ENCODE data around the gene MCUR1.
"Not testable (repeated sequence)": the region's sequence is repeated elsewhere in the genome, so short reads cannot be mapped to it uniquely, and the experiment has no call there.

Gene MCUR1, protein sequence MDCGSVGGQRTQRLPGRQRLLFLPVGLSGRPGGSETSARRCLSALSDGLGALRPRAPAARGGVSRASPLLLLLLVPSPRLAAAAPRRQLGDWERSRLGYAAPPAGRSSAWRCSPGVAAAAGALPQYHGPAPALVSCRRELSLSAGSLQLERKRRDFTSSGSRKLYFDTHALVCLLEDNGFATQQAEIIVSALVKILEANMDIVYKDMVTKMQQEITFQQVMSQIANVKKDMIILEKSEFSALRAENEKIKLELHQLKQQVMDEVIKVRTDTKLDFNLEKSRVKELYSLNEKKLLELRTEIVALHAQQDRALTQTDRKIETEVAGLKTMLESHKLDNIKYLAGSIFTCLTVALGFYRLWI

GRCh38 chr6:13814176-13814937, at the start of gene MCUR1:
Gene MCUR1 (minus strand): TSS chr6:13814557. CDS start chr6:13814429, 128 bp downstream.
- DNase-seq = peak; percentile 96

DNA sequence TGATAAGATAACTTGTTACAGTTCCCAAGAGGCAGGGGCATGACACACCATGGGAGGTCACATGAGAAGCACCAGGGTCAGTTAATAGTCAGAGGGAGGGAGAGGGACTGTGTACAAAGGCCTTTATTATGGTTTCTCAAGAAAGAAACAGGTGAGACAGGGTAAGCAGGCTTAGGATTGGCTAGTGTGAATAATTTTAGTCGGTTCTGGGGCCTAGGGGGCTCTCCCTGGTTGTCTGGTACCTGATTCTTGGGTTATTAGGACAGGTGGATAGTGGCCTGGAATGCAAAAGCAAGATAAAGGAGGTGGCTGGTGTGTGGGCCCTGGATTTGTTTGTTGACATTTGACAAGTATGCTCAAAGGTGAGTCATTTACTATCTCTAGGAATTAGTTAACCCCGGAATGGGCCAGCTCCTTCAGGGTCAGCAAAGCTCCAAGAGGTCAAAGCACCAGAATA, 49.4 kb upstream of the MCUR1 start:
- DNase-seq = no peak

DNA sequence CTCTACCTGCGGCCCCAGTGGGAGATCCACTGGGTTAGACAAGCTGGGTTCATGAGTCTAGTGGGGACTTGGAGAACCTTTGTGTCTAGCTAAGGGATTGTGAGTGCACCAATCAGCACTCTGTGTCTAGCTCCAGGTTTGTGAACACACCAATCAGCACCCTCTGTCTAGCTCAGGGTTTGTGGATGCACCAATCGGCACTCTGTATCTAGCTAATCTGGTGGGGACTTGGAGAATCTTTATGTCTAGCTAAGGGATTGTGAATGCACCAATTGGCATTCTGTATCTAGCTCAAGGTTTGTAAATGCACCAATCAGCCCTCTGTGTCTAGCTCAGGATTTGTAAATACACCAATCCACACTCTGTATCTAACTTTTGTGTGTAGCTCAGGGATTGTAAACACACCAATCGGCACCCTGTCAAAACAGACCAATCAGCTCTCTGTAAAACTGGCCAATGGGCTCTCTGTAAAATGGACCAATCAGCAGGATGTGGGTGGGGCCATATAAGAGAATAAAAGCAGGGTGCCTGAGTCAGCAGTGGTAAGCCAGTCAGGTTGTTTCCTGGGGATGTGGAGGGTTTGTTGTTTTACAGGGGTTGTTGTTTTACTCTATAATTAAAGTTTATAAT, 46.3 kb upstream of the MCUR1 start:
- DNase-seq = not testable (repeated sequence)

DNA sequence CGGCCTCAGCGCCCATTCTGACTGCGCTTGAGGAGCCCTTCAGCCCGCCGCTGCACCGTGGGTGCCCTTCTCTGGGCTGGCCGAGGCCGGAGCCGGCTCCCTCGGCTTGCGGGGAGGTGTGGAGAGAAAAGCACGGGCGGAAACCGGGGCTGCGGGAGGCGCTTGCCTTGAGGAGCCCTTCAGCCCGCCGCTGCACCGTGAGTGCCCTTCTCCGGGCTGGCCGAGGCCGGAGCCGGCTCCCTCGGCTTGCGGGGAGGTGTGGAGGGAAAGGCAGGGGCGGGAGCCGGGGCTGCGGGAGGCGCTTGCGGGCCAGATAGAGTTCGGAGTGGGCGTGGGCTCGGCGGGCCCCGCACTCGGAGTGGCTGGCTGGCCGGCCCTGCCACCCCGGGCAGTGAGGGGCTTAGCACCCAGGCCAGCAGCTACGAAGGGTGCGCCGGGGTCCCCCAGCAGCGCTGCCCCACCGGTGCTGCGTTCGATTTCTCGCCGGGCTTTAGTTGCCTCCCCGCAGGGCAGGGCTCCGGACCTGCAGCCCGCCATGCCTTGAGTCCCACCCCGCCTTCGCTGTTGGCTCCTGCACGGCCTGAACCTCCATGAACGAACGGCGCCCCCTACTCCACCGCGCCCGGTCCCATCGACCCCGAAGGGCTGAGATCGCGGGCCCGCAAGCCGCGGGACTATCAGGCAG, 45.7 kb upstream of the MCUR1 start:
- peak; percentile 36 for DNase-seq

GRCh38 chr6:13854716-13855250, 40.4 kb upstream of the MCUR1 start:
- no peak for DNase-seq

DNA sequence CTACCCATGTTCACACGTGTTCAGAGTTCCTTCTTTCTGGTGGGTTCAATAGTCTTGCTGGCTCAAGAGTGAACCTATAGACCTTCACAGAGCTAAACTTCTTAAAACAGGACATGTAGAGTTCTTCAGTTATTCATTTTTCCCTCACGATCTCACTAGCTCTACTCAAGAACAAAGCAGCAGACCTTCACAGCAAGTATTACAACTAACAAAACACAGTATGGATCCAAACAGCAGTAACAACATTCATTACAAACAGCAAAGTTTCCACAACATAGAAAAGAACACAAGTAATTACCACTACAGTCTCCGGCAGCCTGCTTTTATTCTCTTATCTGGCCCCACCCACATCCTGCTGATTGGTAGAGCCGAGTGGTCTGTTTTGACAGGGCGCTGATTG, 39.5 kb upstream of the MCUR1 start:
- no peak for DNase-seq

DNA sequence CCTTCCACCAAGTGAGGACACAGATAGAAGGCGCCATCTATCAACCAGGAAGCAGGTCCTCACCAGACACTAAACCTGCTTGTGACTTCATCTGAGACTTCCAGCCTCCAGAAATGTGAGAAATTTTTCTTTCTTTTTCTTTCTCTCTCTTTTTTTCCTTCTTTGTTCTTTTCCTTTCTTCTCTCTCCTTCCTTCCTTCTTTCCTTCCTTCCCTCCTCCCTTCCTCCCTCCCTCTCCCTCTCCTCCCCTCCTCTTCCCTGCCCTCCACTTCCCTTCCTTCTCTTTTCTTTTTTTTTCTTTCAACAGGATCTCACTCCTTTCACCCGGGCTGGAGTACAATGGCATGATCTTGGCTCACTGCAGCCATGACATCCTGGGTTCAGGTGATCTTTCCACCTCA, 37.4 kb upstream of the MCUR1 start:
- DNase-seq = no peak

DNA sequence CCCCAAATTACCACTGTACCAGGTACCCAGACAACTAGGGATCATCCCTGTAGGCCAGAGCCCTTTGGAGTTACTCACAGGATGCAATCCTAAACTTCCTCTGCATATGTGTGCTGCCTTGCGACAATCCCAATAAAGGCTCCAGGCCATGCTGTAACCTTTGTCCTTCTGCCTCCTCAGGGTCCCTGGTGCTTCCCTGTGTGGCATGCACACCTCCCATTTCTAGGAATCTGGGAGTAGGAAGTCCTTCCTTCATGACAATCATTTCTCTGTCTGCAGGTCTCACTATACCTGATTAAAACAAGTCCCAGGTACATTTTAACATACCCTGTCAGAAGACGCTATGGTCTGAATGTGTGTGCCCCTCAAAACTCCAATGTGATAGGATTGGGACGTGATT, 37.0 kb upstream of the MCUR1 start:
- no peak for DNase-seq

DNA sequence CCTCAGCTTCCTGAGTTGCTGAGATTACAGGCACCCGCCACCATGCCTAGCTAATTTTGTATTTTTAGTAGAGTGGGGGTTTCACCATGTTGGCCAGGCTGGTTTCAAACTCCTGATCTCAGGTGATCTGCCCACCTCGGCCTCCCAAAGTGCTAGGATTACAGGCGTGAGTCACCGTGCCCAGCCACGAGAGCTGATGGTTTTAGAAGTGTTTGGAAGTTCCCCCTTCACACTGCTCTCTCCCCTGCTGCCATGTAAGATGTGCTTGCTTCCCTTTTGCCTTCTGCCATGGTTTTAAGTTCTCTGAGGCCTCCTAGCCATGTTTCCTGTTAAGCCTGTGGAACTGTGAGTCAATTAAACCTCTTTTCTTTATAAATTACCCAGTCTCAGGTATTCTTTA, 36.3 kb upstream of the MCUR1 start:
- DNase-seq = not testable (repeated sequence)

GRCh38 chr6:13848522-13849150, 34.3 kb upstream of the MCUR1 start:
- peak; percentile 86 for DNase-seq

GRCh38 chr6:13847326-13848050, 33.1 kb upstream of the MCUR1 start:
- DNase-seq = no peak

GRCh38 chr6:13846841-13847240, 32.5 kb upstream of the MCUR1 start:
- DNase-seq = peak; percentile 25

DNA sequence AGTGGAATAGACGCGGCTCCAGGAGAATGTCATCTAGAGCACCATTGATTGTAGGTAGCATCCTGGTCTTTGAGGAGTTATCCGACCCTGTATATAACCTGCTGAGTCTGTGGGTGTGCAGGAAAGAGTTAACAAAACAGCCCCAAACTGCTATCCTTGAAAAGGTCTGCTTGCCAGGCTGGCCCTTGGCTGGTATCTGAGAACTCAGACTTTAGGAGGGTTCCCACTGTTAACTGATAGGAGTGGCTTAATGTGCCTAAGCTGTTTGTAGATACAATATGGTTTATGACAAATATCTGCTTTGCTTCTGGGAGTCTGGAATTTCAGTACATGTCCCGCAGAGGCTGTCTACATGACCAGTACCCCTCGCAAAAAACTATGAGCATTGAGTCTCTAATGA, 27.6 kb upstream of the MCUR1 start:
- no peak for DNase-seq

DNA sequence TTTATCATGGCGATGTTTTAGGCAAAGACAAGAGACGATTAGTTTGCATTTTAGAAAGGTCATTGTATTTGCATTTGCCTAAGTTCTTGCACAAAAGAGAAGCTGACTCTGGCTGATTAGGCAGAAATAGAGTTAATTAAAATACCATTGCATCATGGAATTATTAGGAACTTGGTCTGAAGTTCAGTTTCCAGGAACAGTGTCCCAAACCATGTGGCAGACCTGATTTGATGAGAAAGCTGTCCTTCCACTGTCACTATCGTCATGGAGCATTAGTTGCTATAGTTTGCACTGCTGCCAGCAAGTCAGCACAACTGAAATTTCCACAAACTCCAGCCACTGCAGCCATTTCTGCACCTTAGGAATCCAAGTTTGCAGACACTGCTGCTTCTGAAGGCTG, 24.3 kb upstream of the MCUR1 start:
- no peak for DNase-seq

DNA sequence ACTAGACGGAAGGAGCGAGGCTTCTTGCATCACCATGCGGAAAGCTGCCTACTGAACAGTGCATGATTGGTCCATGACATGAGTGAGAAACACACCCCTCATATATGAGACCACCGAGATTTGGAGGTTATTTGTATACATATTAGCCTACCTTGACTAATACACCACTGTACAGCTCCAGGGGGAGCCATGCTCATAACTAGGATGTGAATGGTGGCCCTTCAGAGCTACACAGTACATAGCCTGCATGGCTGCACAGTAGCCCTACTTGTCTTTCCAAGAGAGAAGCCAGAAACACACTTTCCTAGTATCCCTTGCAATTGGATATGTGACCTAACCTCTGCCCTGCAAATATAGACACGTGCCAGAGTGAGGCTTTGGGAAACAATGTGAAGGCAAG, 21.8 kb upstream of the MCUR1 start:
- no peak for DNase-seq

GRCh38 chr6:13834790-13835189, 20.4 kb upstream of the MCUR1 start:
- no peak for DNase-seq

GRCh38 chr6:13834018-13834417, 19.7 kb upstream of the MCUR1 start:
- DNase-seq = not testable (repeated sequence)

DNA sequence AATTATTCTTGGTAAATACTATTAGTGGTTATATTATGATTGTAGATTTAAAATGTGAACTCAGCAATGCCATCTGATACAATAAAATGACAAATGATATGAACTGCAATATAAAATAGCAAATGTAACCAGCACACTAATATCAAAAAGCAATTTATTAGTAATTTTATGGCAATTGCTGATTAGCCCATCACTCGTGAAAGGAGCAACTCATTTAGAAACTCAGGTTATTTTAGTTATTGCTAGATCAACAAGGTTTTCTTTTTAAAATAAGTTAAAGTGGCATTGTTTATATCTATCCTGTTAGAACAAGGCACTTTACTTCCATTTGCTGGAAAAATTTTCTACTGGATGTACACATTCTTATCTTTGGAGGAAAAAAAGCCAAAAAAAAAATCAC, 18.4 kb upstream of the MCUR1 start:
- DNase-seq = no peak

DNA sequence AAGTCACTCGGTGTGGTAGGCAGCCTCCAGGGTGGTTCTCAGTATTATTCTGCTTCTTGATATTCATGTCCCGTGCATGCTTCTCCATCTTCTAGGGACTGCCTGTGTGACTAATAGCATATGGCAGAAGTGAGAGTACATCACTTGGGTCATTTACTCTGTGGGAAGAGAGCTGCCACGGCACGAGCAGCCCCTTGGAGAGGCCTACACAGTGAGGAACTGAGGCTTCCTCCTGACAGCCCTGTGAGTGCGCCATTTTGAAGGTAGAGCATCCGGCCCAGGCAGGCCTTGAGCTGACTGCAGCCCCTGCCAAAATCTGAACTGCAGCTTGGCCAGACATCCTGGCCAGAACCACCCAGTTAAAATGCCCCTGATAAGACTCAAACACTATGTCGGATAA, 17.3 kb upstream of the MCUR1 start:
- DNase-seq = no peak

DNA sequence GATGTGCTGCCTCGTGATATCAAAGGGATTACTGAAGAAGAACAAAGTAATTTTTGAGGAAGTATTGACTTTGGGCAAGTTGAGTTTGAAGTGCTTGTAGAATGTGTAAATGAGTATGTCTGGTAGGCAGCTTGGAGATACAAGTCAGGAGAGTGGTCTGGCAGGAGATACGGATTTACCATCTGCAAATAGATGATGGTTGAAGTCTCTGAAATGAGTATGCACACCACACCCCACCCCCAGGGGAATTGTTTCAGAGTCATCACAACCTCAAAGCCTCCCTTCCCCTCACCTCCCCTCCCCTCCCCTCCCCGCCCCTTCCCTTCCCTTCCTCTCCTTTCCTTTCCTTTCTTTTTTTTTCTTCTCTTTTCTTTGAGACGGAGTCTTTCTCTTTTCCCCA, 16.4 kb upstream of the MCUR1 start:
- no peak for DNase-seq

GRCh38 chr6:13829419-13829818, 15.1 kb upstream of the MCUR1 start:
- not testable (repeated sequence) for DNase-seq

Data from NCI-H69 (cell line).